Erythroblast (primary cell): ENCODE data around the gene ARHGAP8.

Experiments used
- GATA1 ChIP-seq: IDR thresholded peaks from 2 replicates; pipeline ENCODE4 v1.6.1; 2011; ENCODE audit warnings: low read depth, mild to moderate bottlenecking, control low read depth, low read length, moderate library complexity
- POLR2A ChIP-seq: IDR thresholded peaks from 2 replicates; pipeline ENCODE4 v1.6.1; 2011; ENCODE audit warnings: mild to moderate bottlenecking, low read length

DNA sequence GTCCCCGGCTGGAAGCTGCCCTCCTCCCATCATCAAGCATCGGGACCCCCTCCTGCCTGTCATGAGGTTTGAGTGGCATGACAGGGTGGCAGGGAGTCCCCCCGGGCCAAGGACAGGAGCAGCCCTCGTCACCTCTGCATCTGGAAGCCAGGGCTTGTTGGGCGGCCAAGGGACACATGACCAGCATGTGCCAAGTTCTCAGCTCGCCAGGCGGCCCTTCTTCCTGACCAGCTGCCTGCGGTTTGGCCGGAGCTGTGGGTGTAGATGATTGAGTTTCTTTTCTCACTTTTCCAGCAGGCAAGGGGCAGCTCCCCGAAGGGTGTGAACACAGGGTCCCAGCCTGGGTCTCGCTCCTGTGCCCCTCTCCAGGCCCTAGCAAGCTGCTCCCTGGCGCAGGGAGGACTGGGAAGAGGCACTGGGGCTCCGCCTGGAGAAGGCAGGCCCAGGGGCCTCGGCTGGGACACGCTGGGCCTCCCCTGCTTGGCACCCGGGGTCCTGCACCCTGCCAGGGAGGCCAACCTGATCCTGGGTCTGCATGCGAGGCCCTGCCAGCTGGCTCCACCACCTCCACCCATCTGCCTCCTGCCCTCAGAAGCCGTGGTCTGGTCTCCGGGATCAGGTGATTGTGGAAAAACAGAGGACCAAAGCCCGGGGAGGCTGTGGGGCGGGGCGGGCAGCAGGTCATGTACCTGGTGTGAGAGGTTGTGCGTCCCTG, 13.4 kb downstream of the ARHGAP8 start:
- no peak for TF ChIP-seq POLR2A
- no peak for TF ChIP-seq GATA1
